Upper lobe of right lung (tissue), 1 donor: ENCODE results near the gene BEX3. TPM values are rescaled to one million over a fixed set of nuclear protein-coding genes. Genes with fewer than 3 reads are reported as not detected.
"Not testable (repeated sequence)": the region's sequence is repeated elsewhere in the genome, so short reads cannot be mapped to it uniquely, and the experiment has no call there.

Experiments
- ATAC-seq: fragments of 200-7000 bp; cut with Tn5 transposase; one replicate; pipeline ENCODE4 v1.9.1; 2020; ENCODE audit warnings: mild to moderate bottlenecking, moderate library complexity
- DNase-seq: peaks from one replicate; pipeline ENCODE4 v3.0.0-alpha.2; 2020
- H3K27ac ChIP-seq: fragments of 200-600 bp; one replicate; pipeline ENCODE4 v1.8.0; 2022
- H3K27me3 ChIP-seq: fragments of 200-600 bp; one replicate; pipeline ENCODE4 v1.8.0; 2022; ENCODE audit warnings: mild to moderate bottlenecking
- H3K36me3 ChIP-seq: fragments of 200-600 bp; one replicate; pipeline ENCODE4 v1.8.0; 2022
- H3K4me1 ChIP-seq: fragments of 200-600 bp; one replicate; pipeline ENCODE4 v1.8.0; 2022
- H3K4me3 ChIP-seq: fragments of 200-600 bp; one replicate; pipeline ENCODE4 v1.8.0; 2022; ENCODE audit warnings: mild to moderate bottlenecking
- H3K9me3 ChIP-seq: fragments of 200-600 bp; one replicate; pipeline ENCODE4 v1.8.0; 2022
- intact Hi-C: fragments of 100-400 bp; cut with DNase I; formaldehyde crosslinking; loops from one replicate; pipeline ENCODE4 v1.11.0; 2022
- total RNA-seq: library from RNA; stranded (reverse); fragmentation: NEBNext Ultra II Directional; extraction: Animal tissue kit (Norgen Biotek cat#: 25700); gene quantifications from one replicate; pipeline ENCODE4 v1.2.1, GENCODE V29; 2021
- TF ChIP-seq, protein P1 (sequence below): fragments of 200-600 bp; IDR thresholded peaks from one replicate; pipeline ENCODE4 v1.8.0; 2022; ENCODE audit warnings: antibody characterized with exemption
- donor health status: DM: no; HTN: yes; CAD: no; lungs with severe emphysema.

BEX3 gene
- total RNA-seq, 1 donor from 2014 or later, result 124 TPM

DNA sequence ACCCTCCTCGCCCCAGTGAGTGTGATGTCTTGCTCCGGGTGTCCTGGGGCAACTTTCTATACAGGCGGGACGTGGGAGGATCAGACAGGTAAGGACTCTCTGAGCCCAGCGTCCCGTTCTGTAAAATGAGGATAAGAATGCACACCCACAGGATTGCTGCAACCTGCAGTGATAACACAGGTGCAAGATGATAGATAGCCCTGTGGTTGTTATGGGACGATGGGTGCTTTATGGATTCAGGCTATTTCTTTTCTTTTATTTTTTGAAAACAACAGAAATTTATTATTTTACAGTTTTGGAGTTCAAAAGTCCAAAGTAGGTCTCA is 28.6 kb downstream of the BEX3 start:
- intact Hi-C loops, result no loop called here
- TF ChIP-seq, protein P1, sequence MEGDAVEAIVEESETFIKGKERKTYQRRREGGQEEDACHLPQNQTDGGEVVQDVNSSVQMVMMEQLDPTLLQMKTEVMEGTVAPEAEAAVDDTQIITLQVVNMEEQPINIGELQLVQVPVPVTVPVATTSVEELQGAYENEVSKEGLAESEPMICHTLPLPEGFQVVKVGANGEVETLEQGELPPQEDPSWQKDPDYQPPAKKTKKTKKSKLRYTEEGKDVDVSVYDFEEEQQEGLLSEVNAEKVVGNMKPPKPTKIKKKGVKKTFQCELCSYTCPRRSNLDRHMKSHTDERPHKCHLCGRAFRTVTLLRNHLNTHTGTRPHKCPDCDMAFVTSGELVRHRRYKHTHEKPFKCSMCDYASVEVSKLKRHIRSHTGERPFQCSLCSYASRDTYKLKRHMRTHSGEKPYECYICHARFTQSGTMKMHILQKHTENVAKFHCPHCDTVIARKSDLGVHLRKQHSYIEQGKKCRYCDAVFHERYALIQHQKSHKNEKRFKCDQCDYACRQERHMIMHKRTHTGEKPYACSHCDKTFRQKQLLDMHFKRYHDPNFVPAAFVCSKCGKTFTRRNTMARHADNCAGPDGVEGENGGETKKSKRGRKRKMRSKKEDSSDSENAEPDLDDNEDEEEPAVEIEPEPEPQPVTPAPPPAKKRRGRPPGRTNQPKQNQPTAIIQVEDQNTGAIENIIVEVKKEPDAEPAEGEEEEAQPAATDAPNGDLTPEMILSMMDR, result no peak
- Histone ChIP-seq H3K27me3 (no peaks in the 10 kb centered on the region), H3K9me3 (no peaks in the 10 kb centered on the region), H3K36me3 (no peaks in the 10 kb centered on the region), H3K4me3 (peak overlapping the region; percentile 49), H3K4me1 (no peaks in the 10 kb centered on the region), H3K27ac (peak overlapping the region; percentile 63)
- no peak for ATAC-seq
- no peak for DNase-seq

DNA sequence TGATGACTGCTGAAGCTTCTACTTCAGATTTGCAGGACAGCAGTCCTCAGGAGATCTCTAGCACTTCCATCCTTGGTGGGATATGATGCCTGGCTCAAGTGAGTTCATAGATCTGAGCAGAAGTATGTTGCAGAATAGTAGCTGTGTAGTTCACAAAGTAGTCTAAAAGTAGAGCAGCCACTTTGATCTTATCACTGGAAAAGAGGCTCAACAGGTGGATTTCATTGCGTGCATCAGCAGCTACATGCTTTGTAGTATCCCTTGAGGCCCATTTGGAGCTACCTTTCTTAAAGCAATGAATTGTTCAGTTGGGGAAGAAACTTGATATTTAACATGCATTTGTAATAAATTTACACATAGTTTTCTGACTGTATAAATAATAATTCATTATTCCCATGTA is 29.9 kb downstream of the BEX3 start:
- Histone ChIP-seq H3K27me3 (no peaks in the 10 kb centered on the region), H3K4me3 (no peak overlapping the region), H3K4me1 (no peaks in the 10 kb centered on the region), H3K36me3 (no peaks in the 10 kb centered on the region), H3K27ac (no peak overlapping the region), H3K9me3 (no peaks in the 10 kb centered on the region)
- intact Hi-C loops, result no loop called here
- DNase-seq (no peak), ATAC-seq (no peak)
- TF ChIP-seq, protein P1, result no peak

DNA sequence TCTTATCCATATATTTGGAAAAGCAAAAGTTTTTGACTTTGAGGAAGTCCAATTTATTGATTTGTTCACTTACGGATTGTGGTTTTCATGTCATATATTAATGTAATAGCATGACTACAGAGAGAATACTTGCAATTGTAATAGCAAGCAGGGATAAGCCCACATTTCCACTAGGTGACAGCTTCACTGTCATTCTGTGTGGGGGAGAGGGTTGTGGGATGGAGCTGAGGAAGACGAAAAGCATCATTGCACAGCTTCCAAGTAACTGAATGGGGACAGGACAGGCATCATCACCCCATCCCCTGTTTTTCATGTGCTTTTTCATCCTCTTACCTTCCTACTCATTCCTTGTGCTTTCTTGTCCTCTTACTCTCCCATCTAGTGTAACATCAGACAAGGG is 31.4 kb downstream of the BEX3 start:
- intact Hi-C loops, result no loop called here
- Histone ChIP-seq H3K4me1 (no peaks in the 10 kb centered on the region), H3K9me3 (no peaks in the 10 kb centered on the region), H3K4me3 (no peak overlapping the region), H3K36me3 (no peaks in the 10 kb centered on the region), H3K27me3 (no peaks in the 10 kb centered on the region), H3K27ac (no peak overlapping the region)
- no peak for DNase-seq
- TF ChIP-seq, protein P1, result no peak
- no peak for ATAC-seq

DNA sequence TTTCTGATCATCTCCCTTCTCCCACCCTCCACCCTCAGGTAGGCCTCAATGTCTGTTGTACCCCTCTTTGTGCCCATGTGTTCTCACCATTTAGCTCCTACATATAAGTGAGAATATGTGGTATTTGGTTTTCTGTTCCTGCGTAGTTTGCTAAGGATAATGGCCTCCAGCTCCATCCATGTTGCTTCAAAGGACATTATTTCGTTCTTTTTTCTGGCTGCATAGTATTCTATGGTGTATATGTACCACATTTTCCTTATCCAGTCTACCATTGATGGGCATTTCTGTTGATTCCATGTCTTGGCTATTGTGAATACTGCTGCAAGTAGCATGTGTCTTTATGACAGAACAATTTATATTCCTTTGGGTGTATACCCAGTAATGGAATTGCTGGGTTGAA is 35.4 kb downstream of the BEX3 start:
- not testable (repeated sequence) for ATAC-seq

DNA sequence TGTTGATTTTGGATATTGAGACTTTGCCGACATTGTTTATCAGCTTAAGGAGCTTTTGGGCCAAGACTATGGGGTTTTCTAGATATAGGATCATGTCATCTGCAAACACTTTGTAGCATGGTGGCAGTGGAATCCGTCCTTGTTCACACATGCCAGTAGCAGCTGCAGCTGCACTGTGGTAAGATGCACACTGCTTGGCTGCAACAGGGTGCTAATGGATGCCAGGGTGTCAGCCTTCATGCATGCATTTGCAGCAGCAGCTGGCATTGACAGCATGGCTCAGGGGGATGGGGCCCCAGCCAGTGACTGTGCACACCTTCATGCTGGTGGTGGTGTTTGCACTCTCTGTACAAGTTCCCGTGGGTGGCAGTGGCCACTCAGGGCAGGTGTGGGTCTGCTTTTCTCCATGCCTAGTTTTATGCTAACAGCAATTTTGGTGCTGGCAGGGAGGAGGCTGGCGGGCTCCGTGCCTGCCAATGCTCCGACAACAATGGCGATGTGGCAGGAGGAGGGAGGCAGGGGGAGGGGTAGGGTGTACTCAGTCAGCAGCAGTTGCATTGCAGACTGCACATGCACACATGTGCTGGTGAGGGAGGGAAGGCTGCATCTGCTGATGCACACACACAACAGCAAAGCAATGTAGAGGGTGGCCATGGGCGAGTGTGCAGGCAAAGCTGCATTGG is 37.5 kb downstream of the BEX3 start:
- Histone ChIP-seq H3K4me3 (no peak overlapping the region), H3K27me3 (no peaks in the 10 kb centered on the region), H3K4me1 (no peaks in the 10 kb centered on the region), H3K27ac (no peak overlapping the region), H3K9me3 (no peaks in the 10 kb centered on the region), H3K36me3 (no peaks in the 10 kb centered on the region)
- ATAC-seq, result no peak
- TF ChIP-seq, protein P1, result no peak
- no peak for DNase-seq
- intact Hi-C loops, result no loop called here

More for the DNA sequence above, 35.4 kb downstream of the BEX3 start:
- H3K27ac ChIP-seq, H3K27me3 ChIP-seq, DNase-seq, intact Hi-C loops, H3K4me1 ChIP-seq, H3K9me3 ChIP-seq, H3K4me3 ChIP-seq, H3K36me3 ChIP-seq: not testable (repeated sequence)

DNA sequence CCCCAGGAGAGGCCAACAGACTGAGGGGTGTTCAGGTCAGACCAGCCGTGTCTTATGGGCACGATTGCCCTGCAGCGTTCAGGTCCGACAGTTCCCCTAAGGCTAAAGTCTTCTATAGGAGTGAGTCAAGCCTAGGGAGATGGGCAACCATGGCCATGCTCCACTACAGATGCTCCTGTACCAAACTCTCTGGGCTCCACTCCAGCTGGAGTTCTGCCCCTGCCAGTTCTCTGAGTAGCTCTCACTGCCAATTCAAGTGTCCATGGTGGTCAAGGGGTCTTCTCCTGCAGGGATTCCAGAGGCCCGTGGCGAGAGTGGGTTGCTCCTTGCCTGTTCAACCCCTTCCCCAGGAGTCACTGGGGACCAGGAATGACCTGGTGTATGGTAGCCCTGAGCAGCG is 38.2 kb downstream of the BEX3 start:
- intact Hi-C loops, result no loop called here
- ATAC-seq, result no peak
- no peaks in the 10 kb centered on the region for H3K4me1 ChIP-seq
- H3K9me3 ChIP-seq, result no peaks in the 10 kb centered on the region
- DNase-seq, result no peak
- no peaks in the 10 kb centered on the region for H3K36me3 ChIP-seq
- no peaks in the 10 kb centered on the region for H3K27me3 ChIP-seq
- TF ChIP-seq, protein P1, result no peak
- H3K4me3 ChIP-seq, result no peak overlapping the region
- H3K27ac ChIP-seq, result no peak overlapping the region
